ENCODE data around the gene CHD9NB. TPM values are rescaled to one million over a fixed set of nuclear protein-coding genes. Genes with fewer than 3 reads are reported as not detected.

CHD9NB gene
- total and polyA plus RNA-seq, 9 donors: 1.3 to 3.2 (median 1.8) TPM

DNA sequence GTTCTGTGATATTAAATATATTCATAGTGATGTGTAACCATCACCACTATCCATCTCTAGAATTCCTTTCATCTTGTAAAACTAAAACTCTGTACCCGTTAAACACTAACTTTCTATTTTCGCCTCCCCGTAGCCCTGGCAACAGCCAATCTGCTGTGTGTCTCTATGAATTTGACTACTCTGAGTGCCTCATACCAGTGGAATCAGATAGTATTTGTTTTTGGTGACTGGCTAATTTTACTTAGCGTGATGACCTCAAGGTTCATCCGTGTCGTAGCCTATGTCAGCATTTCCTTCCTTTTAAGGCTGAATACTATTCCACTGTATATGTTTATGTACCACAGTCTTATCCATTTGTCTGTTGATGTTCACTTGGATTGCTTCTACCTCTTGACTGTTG is 20.3 kb upstream of the CHD9NB start:
- Histone ChIP-seq H3K4me3 (ENCODE audit: low read length) (no peak overlapping the region), H3K4me1 (ENCODE audit: control insufficient read depth, insufficient read depth, low read length) (peaks cover 17% of the 10 kb centered on the region), H3K36me3 (ENCODE audit: control insufficient read depth, insufficient read depth, low read length) (peaks cover 7% of the 10 kb centered on the region), H3K27ac (ENCODE audit: low read length) (peak overlapping the region; percentile 31), H3K9me3 (replicated peaks; ENCODE audit: control insufficient read depth, low read depth, low read length) (peaks cover 4% of the 10 kb centered on the region), H3K27me3 (ENCODE audit: control insufficient read depth, insufficient read depth, low read length) (no peaks in the 10 kb centered on the region)
- no peak for DNase-seq
- no CpG with 5 or more reads among the region's 6 CpGs for WGBS (ENCODE audit: insufficient coverage)

DNA sequence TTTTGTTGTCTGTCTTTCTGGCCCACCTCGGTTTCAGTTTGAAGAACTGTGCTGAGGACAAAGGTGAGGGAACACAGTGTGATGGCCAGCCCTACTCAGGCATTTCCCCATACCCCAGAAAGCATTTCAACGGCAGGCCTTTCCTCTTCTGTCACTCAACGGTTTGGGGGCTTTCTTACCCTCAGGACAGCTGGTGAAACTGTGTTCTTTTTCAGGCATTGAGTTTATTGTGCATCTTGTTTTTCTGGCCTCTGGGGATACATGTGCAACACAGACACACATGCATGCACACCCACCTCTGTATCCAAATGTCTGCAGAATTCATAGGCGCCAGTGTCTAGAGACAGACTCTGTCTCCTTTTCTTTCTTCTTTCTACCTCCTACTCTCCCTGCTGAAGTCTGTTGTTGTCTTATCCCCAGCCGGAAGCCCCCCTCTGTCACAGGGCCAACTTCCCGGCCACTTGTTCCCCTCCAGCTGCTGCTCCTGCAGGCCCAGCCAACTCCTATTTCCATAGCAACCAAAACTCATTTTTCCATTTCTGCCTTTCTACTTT is 19.1 kb upstream of the CHD9NB start:
- WGBS (ENCODE audit: insufficient coverage): 0% methylated on average over 2 of the region's 6 CpGs
- Histone ChIP-seq H3K27ac (ENCODE audit: low read length) (peak overlapping the region; percentile 94), H3K9me3 (replicated peaks; ENCODE audit: control insufficient read depth, low read depth, low read length) (peaks cover 4% of the 10 kb centered on the region), H3K27me3 (ENCODE audit: control insufficient read depth, insufficient read depth, low read length) (no peaks in the 10 kb centered on the region), H3K4me3 (ENCODE audit: low read length) (peak overlapping the region; percentile 36), H3K4me1 (ENCODE audit: control insufficient read depth, insufficient read depth, low read length) (peaks cover 17% of the 10 kb centered on the region), H3K36me3 (ENCODE audit: control insufficient read depth, insufficient read depth, low read length) (peaks cover 13% of the 10 kb centered on the region)
- DNase-seq: peak; percentile 99

DNA sequence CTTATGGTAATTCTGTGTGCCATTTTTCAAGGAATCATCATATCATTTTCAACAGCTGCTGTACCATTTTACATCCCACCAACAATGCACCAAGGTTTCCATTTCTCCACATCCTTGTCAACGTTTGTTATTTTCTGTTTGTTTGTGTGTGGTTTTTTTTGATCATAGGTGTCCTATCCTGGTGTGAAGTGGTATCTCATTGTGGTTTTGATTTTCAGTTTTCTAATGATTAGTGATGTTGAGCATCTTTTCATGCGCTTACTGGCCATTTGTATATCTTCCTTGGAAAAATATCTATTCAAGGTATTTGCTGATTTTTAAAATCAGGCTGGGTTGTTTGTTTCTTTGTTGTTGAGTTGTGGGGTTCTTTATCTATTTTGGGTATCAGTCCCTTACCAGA is 17.1 kb upstream of the CHD9NB start:
- Histone ChIP-seq H3K9me3 (replicated peaks; ENCODE audit: control insufficient read depth, low read depth, low read length) (peaks cover 4% of the 10 kb centered on the region), H3K27ac (ENCODE audit: low read length) (no peak overlapping the region), H3K4me3 (ENCODE audit: low read length) (no peak overlapping the region), H3K4me1 (ENCODE audit: control insufficient read depth, insufficient read depth, low read length) (peaks cover 32% of the 10 kb centered on the region), H3K27me3 (ENCODE audit: control insufficient read depth, insufficient read depth, low read length) (no peaks in the 10 kb centered on the region), H3K36me3 (ENCODE audit: control insufficient read depth, insufficient read depth, low read length) (peaks cover 13% of the 10 kb centered on the region)
- no CpG with 5 or more reads among the region's 2 CpGs for WGBS (ENCODE audit: insufficient coverage)
- DNase-seq: no peak

DNA sequence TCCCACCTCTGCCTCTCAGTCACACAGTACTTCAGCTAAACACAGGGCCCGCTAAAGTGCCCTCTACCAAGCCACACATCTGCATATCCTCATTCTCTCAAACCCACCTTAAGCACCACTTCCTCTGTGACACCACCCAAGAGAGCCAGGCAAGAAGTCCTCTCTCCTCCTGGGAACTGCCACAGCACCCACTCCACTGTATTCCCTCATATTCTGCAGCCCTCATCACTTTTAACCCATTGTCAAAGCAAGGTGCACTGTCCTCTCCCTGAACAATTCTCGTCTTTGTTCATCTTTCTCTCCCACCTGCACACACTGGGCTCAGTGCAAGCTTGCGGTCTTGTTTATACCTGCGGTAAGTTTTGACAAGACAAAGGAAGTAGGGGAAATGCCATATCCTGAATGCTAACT is 15.7 kb upstream of the CHD9NB start:
- WGBS (ENCODE audit: insufficient coverage): 89% methylated on average over 1 of the region's 4 CpGs
- H3K27me3 ChIP-seq (ENCODE audit: control insufficient read depth, insufficient read depth, low read length): no peaks in the 10 kb centered on the region
- H3K27ac ChIP-seq (ENCODE audit: low read length): no peak overlapping the region
- no peaks in the 10 kb centered on the region for H3K9me3 ChIP-seq (replicated peaks; ENCODE audit: control insufficient read depth, low read depth, low read length)
- H3K4me1 ChIP-seq (ENCODE audit: control insufficient read depth, insufficient read depth, low read length): peaks cover 34% of the 10 kb centered on the region
- no peak for DNase-seq
- H3K36me3 ChIP-seq (ENCODE audit: control insufficient read depth, insufficient read depth, low read length): peaks cover 13% of the 10 kb centered on the region
- H3K4me3 ChIP-seq (ENCODE audit: low read length): no peak overlapping the region

DNA sequence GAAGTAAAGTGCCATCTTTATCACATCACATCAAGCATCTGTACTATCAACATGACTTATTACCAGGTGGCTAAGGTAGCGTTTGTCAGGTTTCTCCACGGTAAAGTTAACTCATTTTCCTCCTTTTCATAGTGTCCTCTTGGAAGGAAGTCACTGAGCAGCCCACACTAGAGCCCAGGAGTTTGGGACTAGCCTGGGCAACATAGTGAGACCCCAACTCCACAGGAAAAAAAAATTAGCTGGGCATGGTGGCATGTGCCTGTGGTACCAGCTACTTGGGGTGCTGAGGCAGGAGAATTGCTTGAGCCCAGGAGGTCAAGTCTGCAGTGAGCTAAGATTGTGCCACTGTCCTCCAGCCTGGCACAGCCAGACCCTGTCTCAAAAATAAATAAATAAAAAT is 15.0 kb upstream of the CHD9NB start:
- Histone ChIP-seq H3K36me3 (ENCODE audit: control insufficient read depth, insufficient read depth, low read length) (peaks cover 13% of the 10 kb centered on the region), H3K4me1 (ENCODE audit: control insufficient read depth, insufficient read depth, low read length) (peaks cover 31% of the 10 kb centered on the region), H3K27me3 (ENCODE audit: control insufficient read depth, insufficient read depth, low read length) (no peaks in the 10 kb centered on the region), H3K27ac (ENCODE audit: low read length) (no peak overlapping the region), H3K4me3 (ENCODE audit: low read length) (no peak overlapping the region), H3K9me3 (replicated peaks; ENCODE audit: control insufficient read depth, low read depth, low read length) (no peaks in the 10 kb centered on the region)
- WGBS (ENCODE audit: insufficient coverage): no CpG with 5 or more reads among the region's 2 CpGs
- DNase-seq: no peak

DNA sequence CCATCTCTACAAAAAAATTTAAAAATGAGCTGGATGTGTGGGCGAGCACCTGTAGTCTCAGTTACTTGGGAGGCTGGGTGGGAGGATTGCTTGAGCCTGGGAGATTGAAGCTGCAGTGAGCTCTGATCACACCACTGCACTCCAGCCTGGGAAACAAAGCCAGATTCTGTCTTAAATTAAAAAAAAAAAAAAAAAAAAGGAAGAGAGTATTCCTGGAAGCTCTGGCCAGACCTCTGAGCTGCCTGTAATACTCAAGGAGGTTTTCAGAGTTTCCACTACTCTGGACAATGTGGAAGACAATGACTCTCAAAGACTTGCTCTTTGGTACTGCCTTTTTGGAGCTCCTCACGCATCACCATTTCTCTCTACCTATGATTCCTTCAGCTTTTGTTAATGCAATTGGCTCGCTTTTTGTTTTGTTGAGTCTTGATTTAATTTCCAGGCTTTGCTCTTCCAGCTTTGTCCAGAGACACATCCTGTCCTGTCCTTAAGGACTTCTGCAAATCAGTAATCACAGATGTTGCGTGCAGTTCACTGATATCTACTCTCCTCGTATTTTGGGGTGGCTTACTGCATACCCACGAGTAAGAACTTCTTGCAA is 12.9 kb upstream of the CHD9NB start:
- Histone ChIP-seq H3K27ac (ENCODE audit: low read length) (peak overlapping the region; percentile 90), H3K36me3 (ENCODE audit: control insufficient read depth, insufficient read depth, low read length) (peaks cover 13% of the 10 kb centered on the region), H3K4me3 (ENCODE audit: low read length) (no peak overlapping the region), H3K27me3 (ENCODE audit: control insufficient read depth, insufficient read depth, low read length) (no peaks in the 10 kb centered on the region), H3K9me3 (replicated peaks; ENCODE audit: control insufficient read depth, low read depth, low read length) (no peaks in the 10 kb centered on the region), H3K4me1 (ENCODE audit: control insufficient read depth, insufficient read depth, low read length) (peaks cover 25% of the 10 kb centered on the region)
- no CpG with 5 or more reads among the region's 6 CpGs for WGBS (ENCODE audit: insufficient coverage)
- DNase-seq: peak; percentile 94

DNA sequence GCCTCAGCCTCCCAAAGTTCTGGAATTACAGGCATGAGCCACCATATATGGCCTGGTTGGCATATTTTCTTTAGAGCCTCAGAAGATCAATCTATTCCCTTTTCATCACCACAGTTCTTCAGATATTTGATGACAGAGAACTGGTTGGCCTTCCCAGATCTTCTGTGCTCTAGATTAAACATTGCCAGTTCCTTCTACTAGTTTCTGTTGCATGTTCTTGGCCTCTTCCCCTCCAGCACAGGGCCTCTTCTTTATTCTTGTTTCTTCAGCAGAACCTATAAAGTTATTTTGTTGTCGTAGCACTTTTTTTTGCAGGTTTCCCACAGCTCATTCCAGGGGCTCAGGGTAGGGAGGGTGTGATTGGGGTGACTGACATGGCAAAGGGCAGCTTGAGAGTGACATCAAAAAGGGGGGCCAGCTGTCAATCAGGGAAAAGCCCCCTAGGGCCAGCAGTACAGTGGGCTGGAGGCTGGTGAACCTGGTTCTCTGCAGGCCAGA is 11.4 kb upstream of the CHD9NB start:
- WGBS (ENCODE audit: insufficient coverage): no CpG with 5 or more reads among the region's 1 CpG
- no peaks in the 10 kb centered on the region for H3K9me3 ChIP-seq (replicated peaks; ENCODE audit: control insufficient read depth, low read depth, low read length)
- no peak for DNase-seq
- peaks cover 25% of the 10 kb centered on the region for H3K4me1 ChIP-seq (ENCODE audit: control insufficient read depth, insufficient read depth, low read length)
- no peak overlapping the region for H3K4me3 ChIP-seq (ENCODE audit: low read length)
- peaks cover 17% of the 10 kb centered on the region for H3K36me3 ChIP-seq (ENCODE audit: control insufficient read depth, insufficient read depth, low read length)
- H3K27me3 ChIP-seq (ENCODE audit: control insufficient read depth, insufficient read depth, low read length): no peaks in the 10 kb centered on the region
- peak overlapping the region; percentile 54 for H3K27ac ChIP-seq (ENCODE audit: low read length)

DNA sequence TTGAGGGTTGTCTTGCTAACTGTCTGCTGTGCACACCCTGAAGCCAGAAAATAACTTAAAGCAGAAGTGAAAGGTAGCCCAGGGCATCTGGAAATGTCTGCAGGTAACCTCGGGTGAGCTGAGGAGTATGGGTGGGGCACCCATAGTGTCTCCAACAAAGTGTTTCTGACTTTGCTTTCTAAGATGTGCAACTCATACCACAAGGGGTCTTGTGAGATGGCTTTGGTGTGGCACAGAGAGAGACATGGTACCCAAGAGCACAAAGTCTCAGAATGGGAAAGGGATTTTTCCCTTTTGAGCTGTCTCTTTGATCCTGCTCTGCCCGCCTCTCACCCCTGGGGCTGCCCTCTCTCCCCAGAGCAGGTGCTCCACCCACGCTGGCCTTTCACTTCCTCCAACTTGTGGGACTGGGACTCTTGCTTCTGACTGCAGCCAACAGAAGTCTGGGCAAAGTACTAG is 9.0 kb upstream of the CHD9NB start:
- H3K27ac ChIP-seq (ENCODE audit: low read length): no peak overlapping the region
- H3K9me3 ChIP-seq (replicated peaks; ENCODE audit: control insufficient read depth, low read depth, low read length): no peaks in the 10 kb centered on the region
- WGBS (ENCODE audit: insufficient coverage): 36% methylated on average over 3 of the region's 3 CpGs
- H3K27me3 ChIP-seq (ENCODE audit: control insufficient read depth, insufficient read depth, low read length): no peaks in the 10 kb centered on the region
- H3K4me3 ChIP-seq (ENCODE audit: low read length): no peak overlapping the region
- peaks cover 10% of the 10 kb centered on the region for H3K36me3 ChIP-seq (ENCODE audit: control insufficient read depth, insufficient read depth, low read length)
- DNase-seq: no peak
- peaks cover 28% of the 10 kb centered on the region for H3K4me1 ChIP-seq (ENCODE audit: control insufficient read depth, insufficient read depth, low read length)

DNA sequence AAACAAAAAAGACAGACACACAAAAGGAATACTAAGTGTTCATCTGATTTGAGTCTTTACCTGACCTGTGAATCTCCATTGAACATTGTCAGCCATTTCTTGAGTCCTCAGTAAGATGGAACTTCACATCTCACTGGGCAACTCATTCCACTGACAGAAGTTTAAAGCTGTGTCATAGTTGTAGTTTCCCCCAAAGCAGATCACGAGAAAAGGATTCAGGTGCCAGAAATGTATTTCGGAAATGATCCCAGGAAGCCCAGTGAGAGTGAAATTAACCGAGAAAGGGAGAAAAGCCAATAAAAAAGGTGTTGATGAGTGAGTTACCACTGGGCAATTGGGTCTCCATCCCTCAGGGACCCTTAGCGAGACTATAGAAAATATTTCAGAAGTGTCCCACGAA is 8.6 kb upstream of the CHD9NB start:
- H3K27me3 ChIP-seq (ENCODE audit: control insufficient read depth, insufficient read depth, low read length): no peaks in the 10 kb centered on the region
- no peaks in the 10 kb centered on the region for H3K9me3 ChIP-seq (replicated peaks; ENCODE audit: control insufficient read depth, low read depth, low read length)
- H3K36me3 ChIP-seq (ENCODE audit: control insufficient read depth, insufficient read depth, low read length): peaks cover 10% of the 10 kb centered on the region
- H3K4me3 ChIP-seq (ENCODE audit: low read length): no peak overlapping the region
- WGBS (ENCODE audit: insufficient coverage): 46% methylated on average over 2 of the region's 5 CpGs
- peaks cover 28% of the 10 kb centered on the region for H3K4me1 ChIP-seq (ENCODE audit: control insufficient read depth, insufficient read depth, low read length)
- DNase-seq: no peak
- H3K27ac ChIP-seq (ENCODE audit: low read length): no peak overlapping the region

DNA sequence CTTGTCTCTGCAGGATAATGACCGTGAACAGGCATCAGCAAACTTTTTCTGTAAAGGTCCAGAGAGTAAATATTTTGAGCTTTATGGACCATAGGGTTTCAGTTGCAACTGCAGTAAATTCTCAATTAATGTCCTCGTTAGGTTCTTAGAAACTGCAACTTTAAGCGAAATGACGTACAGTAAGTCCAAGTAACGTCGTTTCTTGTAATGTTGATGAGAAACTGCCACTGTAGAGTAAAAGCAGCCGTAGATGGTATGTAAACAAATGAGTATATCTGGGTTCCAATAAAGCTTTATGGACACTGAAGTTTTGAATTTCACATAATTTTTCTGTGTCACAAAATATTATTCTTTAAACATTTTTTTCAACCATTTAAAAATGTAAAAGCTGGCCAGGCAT is 7.0 kb upstream of the CHD9NB start:
- no CpG with 5 or more reads among the region's 7 CpGs for WGBS (ENCODE audit: insufficient coverage)

More for the DNA sequence above, 7.0 kb upstream of the CHD9NB start:
- no peak for DNase-seq
- Histone ChIP-seq H3K4me3 (ENCODE audit: low read length) (no peak overlapping the region), H3K36me3 (ENCODE audit: control insufficient read depth, insufficient read depth, low read length) (peaks cover 10% of the 10 kb centered on the region), H3K9me3 (replicated peaks; ENCODE audit: control insufficient read depth, low read depth, low read length) (no peaks in the 10 kb centered on the region), H3K27me3 (ENCODE audit: control insufficient read depth, insufficient read depth, low read length) (no peaks in the 10 kb centered on the region), H3K4me1 (ENCODE audit: control insufficient read depth, insufficient read depth, low read length) (peaks cover 28% of the 10 kb centered on the region), H3K27ac (ENCODE audit: low read length) (no peak overlapping the region)

Measured in muscle of leg (tissue), 11 donors.